ENCODE data around the gene TSHZ2. TPM values are rescaled to one million over a fixed set of nuclear protein-coding genes. Genes with fewer than 3 reads are reported as not detected.

The TSHZ2 gene
- total and polyA plus RNA-seq, 2 donors (not counting 3 experiments of a cell fraction or from before 2014, with no cell fraction given), result not detected

- intact Hi-C loops (cut with micrococcal nuclease) (no loop called here), dilution Hi-C loops (cut with MboI; ENCODE audit: extremely low pct_ligation_motif_present, low sequenced_read_pairs) (no loop called here)
- no peaks in the 10 kb centered on the region for H3K27me3 ChIP-seq (ENCODE audit: control insufficient read depth in 2 of 2, insufficient read depth in 2 of 2, low read length in 2 of 2)
- FAIRE-seq (no peak), DNase-seq (ENCODE audit: low read depth, low spot score) (no peak)
- no peak overlapping the region for H3K4me2 ChIP-seq (ENCODE audit: insufficient read depth, low read length)
- H3K27ac ChIP-seq (ENCODE audit: insufficient read depth, low read depth, low read length), result no peak overlapping the region
- no peaks in the 10 kb centered on the region for H3K9me3 ChIP-seq (replicated peaks; ENCODE audit: control insufficient read depth, insufficient read depth, low read length)
- H3K9me1 ChIP-seq (replicated peaks; ENCODE audit: control insufficient read depth, extremely low read depth, insufficient read depth, low read length), result no peaks in the 10 kb centered on the region
- ChIA-PET POLR2A (no interaction called here), CTCF (no interaction called here)
- H3K36me3 ChIP-seq (ENCODE audit: control insufficient read depth in 2 of 2, extremely low read depth in 1 of 2, insufficient read depth in 2 of 2, low read length in 2 of 2), result no peaks in the 10 kb centered on the region
- no peak overlapping the region for H3K4me3 ChIP-seq (replicated peaks in 1 of 3; ENCODE audit: insufficient read depth in 1 of 3, low read depth in 1 of 3, low read length in 3 of 3)
- TF ChIP-seq EZH2 (IDR thresholded peaks at IDR 0.05; ENCODE audit: borderline replicate concordance, low read depth, low read length, severe bottlenecking) (no peak), POLR2A (IDR thresholded peaks at IDR 0.05; ENCODE audit: low read depth, low read length) (no peak), FOS (IDR thresholded peaks at IDR 0.05; ENCODE audit: borderline replicate concordance, insufficient read depth, low read length) (no peak), GATA2 (IDR thresholded peaks at IDR 0.05; ENCODE audit: insufficient read depth, insufficient read length, low read depth, low read length) (no peak)
- H3K4me1 ChIP-seq (ENCODE audit: control insufficient read depth, extremely low read depth, insufficient read depth, low read length), result no peaks in the 10 kb centered on the region
- H4K20me1 ChIP-seq (replicated peaks; ENCODE audit: control insufficient read depth, extremely low read depth, insufficient read depth, low read length), result no peaks in the 10 kb centered on the region
- H3K9ac ChIP-seq (replicated peaks; ENCODE audit: extremely low read depth, insufficient read depth, low read length), result no peak overlapping the region
- no TSS peak for BruUV-seq (replicated peaks)
- H2AFZ ChIP-seq (ENCODE audit: low read depth, low read length), result no peak overlapping the region
- H3K79me2 ChIP-seq (ENCODE audit: control insufficient read depth, insufficient read depth, low read length), result no peaks in the 10 kb centered on the region
Observed at GRCh38 chr20:52953020-52953419, 19.1 kb upstream of the TSHZ2 start.

GRCh38 chr20:52954849-52955248 lies 17.3 kb upstream of the TSHZ2 start:
- no peaks in the 10 kb centered on the region for H3K9me1 ChIP-seq (replicated peaks; ENCODE audit: control insufficient read depth, extremely low read depth, insufficient read depth, low read length)
- no TSS peak for BruUV-seq (replicated peaks)
- no peaks in the 10 kb centered on the region for H3K9me3 ChIP-seq (replicated peaks; ENCODE audit: control insufficient read depth, insufficient read depth, low read length)
- no peaks in the 10 kb centered on the region for H3K4me1 ChIP-seq (ENCODE audit: control insufficient read depth, extremely low read depth, insufficient read depth, low read length)
- no peak overlapping the region for H3K27ac ChIP-seq (ENCODE audit: insufficient read depth, low read depth, low read length)
- no peak overlapping the region for H3K9ac ChIP-seq (replicated peaks; ENCODE audit: extremely low read depth, insufficient read depth, low read length)
- no peaks in the 10 kb centered on the region for H3K27me3 ChIP-seq (ENCODE audit: control insufficient read depth in 2 of 2, insufficient read depth in 2 of 2, low read length in 2 of 2)
- no peak for DNase-seq (ENCODE audit: low read depth, low spot score)
- FAIRE-seq, result no peak
- dilution Hi-C loops (cut with MboI; ENCODE audit: extremely low pct_ligation_motif_present, low sequenced_read_pairs), result no loop called here
- H3K79me2 ChIP-seq (ENCODE audit: control insufficient read depth, insufficient read depth, low read length), result no peaks in the 10 kb centered on the region
- intact Hi-C loops (cut with micrococcal nuclease), result no loop called here
- H4K20me1 ChIP-seq (replicated peaks; ENCODE audit: control insufficient read depth, extremely low read depth, insufficient read depth, low read length), result no peaks in the 10 kb centered on the region
- H3K4me2 ChIP-seq (ENCODE audit: insufficient read depth, low read length), result no peak overlapping the region
- H2AFZ ChIP-seq (ENCODE audit: low read depth, low read length), result no peak overlapping the region
- ChIA-PET POLR2A (no interaction called here), CTCF (no interaction called here)
- TF ChIP-seq GATA2 (IDR thresholded peaks at IDR 0.05; ENCODE audit: insufficient read depth, insufficient read length, low read depth, low read length), result no peak
- no peak for TF ChIP-seq POLR2A (IDR thresholded peaks at IDR 0.05; ENCODE audit: low read depth, low read length)
- TF ChIP-seq EZH2 (IDR thresholded peaks at IDR 0.05; ENCODE audit: borderline replicate concordance, low read depth, low read length, severe bottlenecking), result no peak
- no peak for TF ChIP-seq MAX (IDR thresholded peaks at IDR 0.05; ENCODE audit: insufficient read depth, insufficient read length)
- TF ChIP-seq MYC (IDR thresholded peaks at IDR 0.05; ENCODE audit: low read depth, low read length), result no peak
- TF ChIP-seq JUN (IDR thresholded peaks at IDR 0.05; ENCODE audit: borderline replicate concordance, insufficient read depth, insufficient read length, low read depth), result no peak
- no peak for TF ChIP-seq CTCF (IDR thresholded peaks at IDR 0.05; ENCODE audit: extremely low read depth in 1 of 2, insufficient read depth in 1 of 2, low read depth in 1 of 2, low read length in 2 of 2)
- no peak for TF ChIP-seq POLR2AphosphoS5 (IDR thresholded peaks at IDR 0.05; ENCODE audit: insufficient read depth, low read depth, low read length)
- TF ChIP-seq FOS (IDR thresholded peaks at IDR 0.05; ENCODE audit: borderline replicate concordance, insufficient read depth, low read length), result no peak
- no peaks in the 10 kb centered on the region for H3K36me3 ChIP-seq (ENCODE audit: control insufficient read depth in 2 of 2, extremely low read depth in 1 of 2, insufficient read depth in 2 of 2, low read length in 2 of 2)
- no peak overlapping the region for H3K4me3 ChIP-seq (replicated peaks in 1 of 3; ENCODE audit: insufficient read depth in 1 of 3, low read depth in 1 of 3, low read length in 3 of 3)
